GM12878 (cell line): ENCODE data around the gene SOX5. TPM values are rescaled to one million over a fixed set of nuclear protein-coding genes. Genes with fewer than 3 reads are reported as not detected.

Experiments used
- ATAC-seq: fragments of 200-7000 bp; cut with Tn5 transposase; 3 replicates; pipeline ENCODE4 v1.9.1; 2020; ENCODE audit warnings: mild to moderate bottlenecking, moderate library complexity
- BruUV-seq: library from RNA; stranded (reverse); fragments of 400-500 nt; replicated peaks from 2 replicates; lab custom pipeline; 2021; lab: Mats Ljungman, UMichigan
- CTCF ChIA-PET: fragments of 300-600 bp; sonication (Branson Sonifier 250); formaldehyde crosslinking; extraction: SDS; loops from one replicate; lab custom pipeline; 2021; ENCODE audit warnings: inconsistent platforms; lab: Yijun Ruan, JAX
- POLR2A ChIA-PET: fragments of 350-600 bp; formaldehyde crosslinking; extraction: SDS; loops from one replicate; lab custom pipeline; 2021; ENCODE audit warnings: inconsistent platforms; lab: Charles Lee
- RAD21 ChIA-PET: fragments of 300-600 bp; sonication (Branson Sonifier 250); formaldehyde crosslinking; loops from one replicate; lab custom pipeline; 2023; ENCODE audit warnings: antibody characterized with exemption; ENCODE audit not compliant: unreplicated experiment; lab: Charles Lee
- SMC1A ChIA-PET: fragments of 300-600 bp; sonication (Branson Sonifier 250); formaldehyde crosslinking; loops from one replicate; lab custom pipeline; 2023; ENCODE audit not compliant: unreplicated experiment, uncharacterized antibody; lab: Charles Lee
- DNase-seq: peaks from one replicate; pipeline ENCODE4 v3.0.0-alpha.2; 2011; ENCODE audit warnings: low read depth, low spot score
- FAIRE-seq: peaks from 3 replicates; lab custom pipeline; 2011; peaks lifted over from hg19 to GRCh38; lab: Jason Lieb, UNC
- H2AFZ ChIP-seq: 2 replicates; pipeline ENCODE4 v1.6.0; 2011; ENCODE audit warnings: low read depth, low read length, control low read depth; ENCODE audit not compliant: control insufficient read depth
- H3K27ac ChIP-seq: 2 replicates; pipeline ENCODE4 v1.5.1; 2011; ENCODE audit warnings: control low read depth; ENCODE audit not compliant: control insufficient read depth, insufficient read depth
- H3K27me3 ChIP-seq, 2 experiments: replicated peaks in 1 of 2; 2 replicates each; pipeline versions ENCODE4 v1.6.0 to v1.6.1; 2011; ENCODE audit warnings: low read length in 1 of 2; ENCODE audit not compliant: control insufficient read depth in 2 of 2, insufficient read depth in 2 of 2
- H3K36me3 ChIP-seq, 2 experiments: 2 replicates each; pipeline ENCODE4 v1.5.1; 2011; ENCODE audit warnings: low read length in 1 of 2; ENCODE audit not compliant: control insufficient read depth in 2 of 2, insufficient read depth in 2 of 2
- H3K4me1 ChIP-seq: 2 replicates; pipeline ENCODE4 v1.6.1; 2011; ENCODE audit warnings: mild to moderate bottlenecking, low read length, moderate library complexity, mixed read lengths; ENCODE audit not compliant: control insufficient read depth, insufficient read depth
- H3K4me2 ChIP-seq: 2 replicates; pipeline ENCODE4 v1.6.0; 2011; ENCODE audit warnings: control low read depth; ENCODE audit not compliant: control insufficient read depth, insufficient read depth
- H3K4me3 ChIP-seq: fragments of 200-600 bp; sonication (generic); 2 replicates; pipeline ENCODE4 v1.5.1; 2016
- H3K79me2 ChIP-seq: 2 replicates; pipeline ENCODE4 v1.6.0; 2011; ENCODE audit warnings: low read length; ENCODE audit not compliant: control insufficient read depth, insufficient read depth
- H3K9ac ChIP-seq: 2 replicates; pipeline ENCODE4 v1.8.0; 2011; ENCODE audit warnings: low read length, control low read depth, mixed read lengths; ENCODE audit not compliant: control insufficient read depth, insufficient read depth
- H3K9me3 ChIP-seq: replicated peaks from 3 replicates; pipeline ENCODE4 v1.5.1; 2011; ENCODE audit warnings: mild to moderate bottlenecking, low read length; ENCODE audit not compliant: control insufficient read depth, insufficient read depth
- H4K20me1 ChIP-seq: 2 replicates; pipeline ENCODE4 v1.6.0; 2011; ENCODE audit not compliant: control insufficient read depth, insufficient read depth
- CREM ChIP-seq: IDR thresholded peaks from 2 replicates; pipeline ENCODE4 v1.6.1; 2014; ENCODE audit warnings: antibody characterized with exemption, low read depth
- IKZF1 ChIP-seq: fragments of 450-650 bp; conservative IDR thresholded peaks from 2 replicates; pipeline ENCODE4 v1.6.1; 2017; ENCODE audit warnings: antibody characterized with exemption, mild to moderate bottlenecking
- KDM1A ChIP-seq: fragments of 200-600 bp; sonication (generic); IDR thresholded peaks from 2 replicates; pipeline ENCODE4 v1.6.1; 2016; ENCODE audit warnings: borderline replicate concordance
- KLF5 ChIP-seq: fragments of 450-650 bp; IDR thresholded peaks from 2 replicates; pipeline ENCODE4 v1.6.1; 2014; ENCODE audit warnings: mild to moderate bottlenecking; ENCODE audit not compliant: partially characterized antibody
- MAX ChIP-seq: IDR thresholded peaks from 2 replicates; pipeline ENCODE4 v1.6.1; 2012; ENCODE audit warnings: low read depth, low read length, improper control_type of control experiment
- NR2C1 ChIP-seq: fragments of 450-650 bp; IDR thresholded peaks from 2 replicates; pipeline ENCODE4 v1.6.1; 2017; ENCODE audit warnings: antibody characterized with exemption, mild to moderate bottlenecking, moderate library complexity
- SIN3A ChIP-seq: IDR thresholded peaks from 2 replicates; pipeline ENCODE4 v1.6.1; 2012; ENCODE audit warnings: low read depth, low read length, improper control_type of control experiment
- SRF ChIP-seq, 2 experiments: IDR thresholded peaks; 2 replicates each; pipeline ENCODE4 v1.6.1; 2011; ENCODE audit warnings: low read depth in 2 of 2, low read length in 2 of 2, mild to moderate bottlenecking in 1 of 2, moderate library complexity in 1 of 2
- STAT3 ChIP-seq: IDR thresholded peaks from 2 replicates; pipeline ENCODE4 v1.6.1; 2011; ENCODE audit warnings: low read depth, low read length, improper control_type of control experiment
- SUPT20H ChIP-seq: IDR thresholded peaks from 2 replicates; pipeline ENCODE4 v1.6.1; 2011; ENCODE audit warnings: low read depth, mild to moderate bottlenecking, low read length, moderate library complexity, borderline replicate concordance; ENCODE audit not compliant: control insufficient read depth
- ZNF274 ChIP-seq: IDR thresholded peaks from one replicate; pipeline ENCODE4 v1.8.0; 2011; ENCODE audit not compliant: insufficient read length, insufficient read depth
- WGBS: methylation state at CpG from one replicate; pipeline ENCODE4 v1.1.6; 2016; ENCODE audit warnings: low lambda C conversion rate; ENCODE audit not compliant: insufficient replicate concordance, insufficient coverage; ENCODE audit errors: missing lambda C conversion rate; 5-methylcytosine and 5-hydroxymethylcytosine counted together
- in situ Hi-C: fragments of 300-500 bp; cut with MboI; formaldehyde crosslinking; loops from 9 replicates; pipeline ENCODE4 v1.14.3; 2018; ENCODE audit warnings: mixed read lengths
- intact Hi-C: fragments of 100-400 bp; cut with micrococcal nuclease; formaldehyde crosslinking; loops from one replicate; pipeline ENCODE4 v1.14.2; 2022; ENCODE audit not compliant: unreplicated experiment
- polyA plus RNA-seq, 11 experiments: library from polyadenylated mRNA; depleted of rRNA in 4 of 11; unstranded in 6 of 11; stranded (reverse) in 5 of 11; fragments of >200 nt; fragmentation: Nextera tagmentation in 4 of 11; fragmentation: Illumina TruSeq in 1 of 11; extraction: Ambion mirVana in 4 of 11; extraction: Trizol in 1 of 11; gene quantifications; 1 replicate in 1 of 11; 2 replicates in 10 of 11; pipeline versions ENCODE4 v1.2.1 to v1.2.3, GENCODE V29; 2011 to 2016; ENCODE audit warnings: inconsistent platforms in 2 of 11, missing spikeins in 2 of 11, low read depth in 1 of 11
- total RNA-seq, 4 experiments: library from RNA; depleted of rRNA in 3 of 4; stranded (reverse); fragments of >200 nt in 3 of 4; fragmentation: Illumina TruSeq in 1 of 4; extraction: Trizol in 1 of 4; gene quantifications; 2 replicates each; pipeline versions ENCODE4 v1.2.1 to v1.2.3, GENCODE V29; 2013 to 2021
- TF ChIP-seq, protein P1 (sequence below): fragments of 450-650 bp; IDR thresholded peaks from 2 replicates; pipeline ENCODE4 v1.6.1; 2017; ENCODE audit warnings: mild to moderate bottlenecking

Gene SOX5
- total and polyA plus RNA-seq, 10 of the 15 experiments (the other 5 are each of a cell fraction or from before 2014, with no cell fraction given): 0.08 to 1.0 (median 0.24) TPM

DNA sequence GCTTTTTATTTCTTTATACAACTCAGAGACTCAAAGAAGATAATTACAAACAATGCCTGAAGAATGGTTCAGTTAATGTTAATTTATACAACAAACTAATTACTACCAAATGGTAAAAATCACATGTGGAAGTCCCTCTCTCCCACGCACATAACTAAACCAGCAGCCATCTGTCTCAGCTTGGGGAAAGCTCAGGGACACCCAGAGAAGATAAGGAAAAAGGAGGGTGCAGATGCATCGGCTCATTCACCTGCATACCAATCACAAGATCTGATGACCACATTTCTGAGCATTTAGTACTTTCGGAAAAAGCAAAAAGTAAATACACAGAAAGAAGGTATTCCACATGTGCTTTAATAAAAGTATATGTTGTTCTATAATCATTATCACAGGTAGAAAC lies 136.3 kb downstream of the SOX5 start:
- H3K27me3 ChIP-seq: no peaks in the 10 kb centered on the region
- BruUV-seq: no TSS peak
- H3K27ac ChIP-seq: no peak overlapping the region
- H3K9me3 ChIP-seq: no peaks in the 10 kb centered on the region
- ATAC-seq (no peak), FAIRE-seq (no peak), DNase-seq (no peak)
- in situ Hi-C loops (no loop called here), intact Hi-C loops (no loop called here)
- 38% methylated on average over 3 of the region's 3 CpGs for WGBS
- ChIA-PET RAD21 (no interaction called here), POLR2A (no interaction called here), CTCF (no interaction called here), SMC1A (no interaction called here)
- no peaks in the 10 kb centered on the region for H3K4me1 ChIP-seq
- no peak overlapping the region for H2AFZ ChIP-seq
- no peak for TF ChIP-seq SUPT20H
- TF ChIP-seq, protein P1, sequence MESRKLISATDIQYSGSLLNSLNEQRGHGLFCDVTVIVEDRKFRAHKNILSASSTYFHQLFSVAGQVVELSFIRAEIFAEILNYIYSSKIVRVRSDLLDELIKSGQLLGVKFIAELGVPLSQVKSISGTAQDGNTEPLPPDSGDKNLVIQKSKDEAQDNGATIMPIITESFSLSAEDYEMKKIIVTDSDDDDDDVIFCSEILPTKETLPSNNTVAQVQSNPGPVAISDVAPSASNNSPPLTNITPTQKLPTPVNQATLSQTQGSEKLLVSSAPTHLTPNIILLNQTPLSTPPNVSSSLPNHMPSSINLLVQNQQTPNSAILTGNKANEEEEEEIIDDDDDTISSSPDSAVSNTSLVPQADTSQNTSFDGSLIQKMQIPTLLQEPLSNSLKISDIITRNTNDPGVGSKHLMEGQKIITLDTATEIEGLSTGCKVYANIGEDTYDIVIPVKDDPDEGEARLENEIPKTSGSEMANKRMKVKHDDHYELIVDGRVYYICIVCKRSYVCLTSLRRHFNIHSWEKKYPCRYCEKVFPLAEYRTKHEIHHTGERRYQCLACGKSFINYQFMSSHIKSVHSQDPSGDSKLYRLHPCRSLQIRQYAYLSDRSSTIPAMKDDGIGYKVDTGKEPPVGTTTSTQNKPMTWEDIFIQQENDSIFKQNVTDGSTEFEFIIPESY: no peak
- no peak for TF ChIP-seq CREM
- TF ChIP-seq KDM1A: no peak
- no peak for TF ChIP-seq SRF (IDR thresholded peaks at IDR 0.05; ENCODE audit: low read depth in 2 of 2, low read length in 2 of 2)
- TF ChIP-seq SIN3A: no peak
- no peak for TF ChIP-seq NR2C1
- no peak for TF ChIP-seq KLF5
- no peak for TF ChIP-seq MAX
- no peak for TF ChIP-seq ZNF274
- no peak for TF ChIP-seq STAT3
- no peak for TF ChIP-seq IKZF1
- no peak overlapping the region for H3K4me2 ChIP-seq
- H3K9ac ChIP-seq: no peak overlapping the region
- H3K79me2 ChIP-seq: no peaks in the 10 kb centered on the region
- H3K4me3 ChIP-seq: no peak overlapping the region
- H3K36me3 ChIP-seq: no peaks in the 10 kb centered on the region
- H4K20me1 ChIP-seq: no peaks in the 10 kb centered on the region
